Measurements from ENCODE around the gene MAP1LC3B2.

DNA sequence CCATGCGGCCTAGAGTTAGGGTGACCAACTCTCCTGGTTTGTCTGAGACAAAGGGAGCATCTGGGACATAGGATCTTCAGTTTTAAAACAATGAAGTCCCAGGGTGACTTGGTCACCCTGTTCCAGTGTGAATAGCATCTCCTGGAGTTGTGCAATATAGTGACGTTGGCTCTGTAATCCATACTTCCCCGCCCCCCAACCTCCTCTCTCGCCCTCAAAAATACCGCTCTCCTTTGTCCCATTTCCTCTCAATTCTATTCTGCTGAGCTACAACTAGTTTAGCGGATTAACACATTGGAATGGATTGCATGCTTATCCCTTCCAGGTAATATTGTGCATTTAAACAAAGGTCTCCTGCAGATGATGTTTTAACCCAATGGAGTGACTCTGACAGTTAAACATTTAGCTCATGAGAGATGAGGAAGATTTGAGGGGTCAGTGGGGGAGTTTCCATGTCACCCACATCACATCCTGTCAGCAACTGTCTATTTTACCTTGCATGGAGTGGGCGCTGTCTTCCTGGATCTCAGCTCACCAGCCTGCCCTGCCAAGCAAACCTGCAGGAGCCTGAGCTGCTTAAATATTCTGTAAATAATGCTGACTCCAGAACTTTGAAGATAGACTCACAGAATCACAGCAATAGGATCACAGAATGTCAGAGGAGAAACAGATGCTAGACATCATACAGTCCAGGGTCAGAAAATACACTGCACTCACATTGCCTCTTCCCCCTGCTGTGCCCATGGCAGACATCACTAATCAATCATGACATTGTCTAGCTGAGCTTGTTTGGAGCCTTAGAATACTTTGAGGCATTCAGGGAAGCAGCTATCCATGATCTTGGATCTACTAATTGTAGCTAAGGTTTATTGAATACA is 43.0 kb downstream of the MAP1LC3B2 start:
- TF ChIP-seq GABPA (IDR thresholded peaks at IDR 0.05; ENCODE audit: low read depth) (no peak), SPI1 (IDR thresholded peaks at IDR 0.05; ENCODE audit: borderline replicate concordance, low read depth) (no peak)
- TF ChIP-seq, protein P1, sequence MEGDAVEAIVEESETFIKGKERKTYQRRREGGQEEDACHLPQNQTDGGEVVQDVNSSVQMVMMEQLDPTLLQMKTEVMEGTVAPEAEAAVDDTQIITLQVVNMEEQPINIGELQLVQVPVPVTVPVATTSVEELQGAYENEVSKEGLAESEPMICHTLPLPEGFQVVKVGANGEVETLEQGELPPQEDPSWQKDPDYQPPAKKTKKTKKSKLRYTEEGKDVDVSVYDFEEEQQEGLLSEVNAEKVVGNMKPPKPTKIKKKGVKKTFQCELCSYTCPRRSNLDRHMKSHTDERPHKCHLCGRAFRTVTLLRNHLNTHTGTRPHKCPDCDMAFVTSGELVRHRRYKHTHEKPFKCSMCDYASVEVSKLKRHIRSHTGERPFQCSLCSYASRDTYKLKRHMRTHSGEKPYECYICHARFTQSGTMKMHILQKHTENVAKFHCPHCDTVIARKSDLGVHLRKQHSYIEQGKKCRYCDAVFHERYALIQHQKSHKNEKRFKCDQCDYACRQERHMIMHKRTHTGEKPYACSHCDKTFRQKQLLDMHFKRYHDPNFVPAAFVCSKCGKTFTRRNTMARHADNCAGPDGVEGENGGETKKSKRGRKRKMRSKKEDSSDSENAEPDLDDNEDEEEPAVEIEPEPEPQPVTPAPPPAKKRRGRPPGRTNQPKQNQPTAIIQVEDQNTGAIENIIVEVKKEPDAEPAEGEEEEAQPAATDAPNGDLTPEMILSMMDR (IDR thresholded peaks at IDR 0.05; ENCODE audit: insufficient read depth, low read length), result no peak
